H9 (cell line): ENCODE data around the gene RASA3. TPM values are rescaled to one million over a fixed set of nuclear protein-coding genes. Genes with fewer than 3 reads are reported as not detected.

Experiments
- DNase-seq: peaks from one replicate; pipeline ENCODE4 v3.0.0-alpha.2; 2017
- H2AFZ ChIP-seq: one replicate; pipeline ENCODE4 v1.6.1; 2013; ENCODE audit warnings: mild to moderate bottlenecking, low read length, control low read depth, moderate library complexity
- H2AK5ac ChIP-seq: 2 replicates; pipeline ENCODE4 v1.6.1; 2013; ENCODE audit warnings: low read length, control low read depth, mixed read lengths; ENCODE audit not compliant: insufficient read length
- H2BK120ac ChIP-seq: one replicate; pipeline ENCODE4 v1.6.1; 2013; ENCODE audit warnings: low read depth, mild to moderate bottlenecking, low read length, control low read depth, inconsistent platforms; ENCODE audit not compliant: poor library complexity, severe bottlenecking
- H2BK12ac ChIP-seq: 2 replicates; pipeline ENCODE4 v1.6.1; 2013; ENCODE audit warnings: low read length, control low read depth, mixed read lengths, low read depth; ENCODE audit not compliant: insufficient read length
- H2BK15ac ChIP-seq: 2 replicates; pipeline ENCODE4 v1.6.1; 2013; ENCODE audit warnings: low read depth, low read length, control low read depth
- H2BK20ac ChIP-seq: one replicate; pipeline ENCODE4 v1.6.1; 2013; ENCODE audit warnings: low read depth, mild to moderate bottlenecking, low read length, control low read depth, inconsistent platforms; ENCODE audit not compliant: poor library complexity, severe bottlenecking
- H2BK5ac ChIP-seq: 2 replicates; pipeline ENCODE4 v1.6.1; 2013; ENCODE audit warnings: low read length, control low read depth, mixed read lengths; ENCODE audit not compliant: insufficient read length
- H3K14ac ChIP-seq: 2 replicates; pipeline ENCODE4 v1.6.1; 2013; ENCODE audit warnings: low read length, control low read depth; ENCODE audit not compliant: insufficient read depth
- H3K18ac ChIP-seq: 2 replicates; pipeline ENCODE4 v1.6.1; 2013; ENCODE audit warnings: low read depth, mild to moderate bottlenecking, mixed read lengths, low read length, control low read depth; ENCODE audit not compliant: insufficient read length
- H3K23ac ChIP-seq: 2 replicates; pipeline ENCODE4 v1.6.1; 2013; ENCODE audit warnings: low read length, control low read depth, mixed read lengths, low read depth; ENCODE audit not compliant: insufficient read length
- H3K23me2 ChIP-seq: 2 replicates; pipeline ENCODE4 v1.6.1; 2013; ENCODE audit warnings: low read depth, mild to moderate bottlenecking, mixed read lengths, low read length, control low read depth; ENCODE audit not compliant: insufficient read length, poor library complexity, severe bottlenecking
- H3K27ac ChIP-seq: 2 replicates; pipeline ENCODE4 v1.5.1; 2013; ENCODE audit warnings: low read length, control low read depth, mixed read lengths, low read depth; ENCODE audit not compliant: insufficient read length
- H3K27me3 ChIP-seq: 2 replicates; pipeline ENCODE4 v1.6.1; 2013; ENCODE audit warnings: low read length, control low read depth, inconsistent platforms; ENCODE audit not compliant: insufficient read depth
- H3K4ac ChIP-seq: 2 replicates; pipeline ENCODE4 v1.6.1; 2013; ENCODE audit warnings: low read depth, mild to moderate bottlenecking, control low read depth, inconsistent platforms, low read length, moderate library complexity
- H3K4me1 ChIP-seq: 2 replicates; pipeline ENCODE4 v1.6.1; 2013; ENCODE audit warnings: low read length, control low read depth, inconsistent platforms; ENCODE audit not compliant: insufficient read depth
- H3K4me2 ChIP-seq: 2 replicates; pipeline ENCODE4 v1.6.1; 2013; ENCODE audit warnings: low read length, control low read depth, mixed read lengths; ENCODE audit not compliant: insufficient read length, insufficient read depth
- H3K56ac ChIP-seq: 2 replicates; pipeline ENCODE4 v1.6.1; 2013; ENCODE audit warnings: low read depth, mild to moderate bottlenecking, mixed read lengths, low read length, control low read depth; ENCODE audit not compliant: insufficient read length
- H3K79me1 ChIP-seq: 2 replicates; pipeline ENCODE4 v1.6.1; 2013; ENCODE audit warnings: low read depth, mild to moderate bottlenecking, moderate library complexity, low read length, control low read depth, inconsistent platforms; ENCODE audit not compliant: insufficient read depth, poor library complexity, severe bottlenecking
- H3K79me2 ChIP-seq: 2 replicates; pipeline ENCODE4 v1.6.1; 2013; ENCODE audit warnings: low read length, control low read depth, inconsistent platforms; ENCODE audit not compliant: insufficient read depth
- H3K9ac ChIP-seq: 2 replicates; pipeline ENCODE4 v1.6.1; 2013; ENCODE audit warnings: low read length, control low read depth, mixed read lengths; ENCODE audit not compliant: insufficient read length; ENCODE audit errors: extremely low read depth
- H3K9me3 ChIP-seq: one replicate; pipeline ENCODE4 v1.6.1; 2013; ENCODE audit warnings: low read depth, low read length, inconsistent platforms; ENCODE audit not compliant: control insufficient read depth
- H3T11ph ChIP-seq: one replicate; pipeline ENCODE4 v1.6.1; 2013; ENCODE audit warnings: mild to moderate bottlenecking, low read length, control low read depth, inconsistent platforms
- H4K20me1 ChIP-seq: one replicate; pipeline ENCODE4 v1.6.1; 2013; ENCODE audit not compliant: control insufficient read depth, insufficient read length, insufficient read depth
- H4K5ac ChIP-seq: 2 replicates; pipeline ENCODE4 v1.6.1; 2013; ENCODE audit warnings: low read depth, mild to moderate bottlenecking, mixed read lengths, low read length, control low read depth; ENCODE audit not compliant: insufficient read length
- H4K8ac ChIP-seq: replicated peaks from 2 replicates; pipeline ENCODE4 v1.6.1; 2013; ENCODE audit warnings: low read length, control low read depth, mixed read lengths, low read depth; ENCODE audit not compliant: insufficient read length
- H4K91ac ChIP-seq: 2 replicates; pipeline ENCODE4 v1.6.1; 2013; ENCODE audit warnings: low read depth, mild to moderate bottlenecking, moderate library complexity, mixed read lengths, low read length, control low read depth; ENCODE audit not compliant: insufficient read length
- H3K27ac Mint-ChIP-seq, 3 experiments: 2 replicates in 2 of 3; 3 replicates in 1 of 3; pipeline ENCODE4 v1.8.0; 2020 to 2021; ENCODE audit warnings: mixed read lengths in 3 of 3, mild to moderate bottlenecking in 1 of 3, moderate library complexity in 1 of 3
- H3K27me3 Mint-ChIP-seq: 2 replicates; pipeline ENCODE4 v1.8.0; 2021; ENCODE audit warnings: low read depth, mild to moderate bottlenecking, moderate library complexity, mixed read lengths
- H3K36me3 Mint-ChIP-seq, 3 experiments: 2 replicates in 2 of 3; 3 replicates in 1 of 3; pipeline ENCODE4 v1.8.0; 2020 to 2021; ENCODE audit warnings: low read depth in 3 of 3, mixed read lengths in 3 of 3; ENCODE audit not compliant: insufficient read depth in 1 of 3
- H3K4me1 Mint-ChIP-seq, 2 experiments: 2 replicates each; pipeline ENCODE4 v1.8.0; 2020; ENCODE audit warnings: mixed read lengths in 2 of 2
- H3K4me3 Mint-ChIP-seq, 2 experiments: 2 replicates in 1 of 2; 3 replicates in 1 of 2; pipeline ENCODE4 v1.8.0; 2020 to 2021; ENCODE audit warnings: mild to moderate bottlenecking in 2 of 2, mixed read lengths in 2 of 2, moderate library complexity in 1 of 2
- H3K9me3 Mint-ChIP-seq, 2 experiments: 2 replicates in 1 of 2; 3 replicates in 1 of 2; pipeline ENCODE4 v1.8.0; 2020; ENCODE audit warnings: mild to moderate bottlenecking in 2 of 2, mixed read lengths in 2 of 2, moderate library complexity in 1 of 2
- CTCF ChIP-seq: fragments of 200-600 bp; sonication (generic); conservative IDR thresholded peaks from 3 replicates; pipeline ENCODE4 v1.8.0; 2021; ENCODE audit warnings: antibody characterized with exemption, mild to moderate bottlenecking
- WGBS: extraction: QIAGEN DNeasy Blood & Tissue Kit; methylation state at CpG from one replicate; pipeline ENCODE4 v1.1.7; 2013; ENCODE audit warnings: missing lambda C conversion rate, low lambda C conversion rate, mixed read lengths; ENCODE audit not compliant: insufficient read length; ENCODE audit errors: extremely low coverage; 5-methylcytosine and 5-hydroxymethylcytosine counted together
- total RNA-seq: library from RNA; stranded (reverse); gene quantifications from 2 replicates; pipeline ENCODE4 v1.2.1, GENCODE V29; 2021

RASA3 gene
- total RNA-seq, 1 experiment from 2014 or later = 12.3 TPM

- Mint-ChIP-seq H3K27me3 (peaks cover 13% of the 10 kb centered on the region), H3K36me3 (peaks cover 0 to 17% (median 6%) of the 10 kb centered on the region in 3 experiments; a peak in 5 of 7 replicates), H3K9me3 (peaks cover 18 to 20% of the 10 kb centered on the region in 2 experiments), H3K27ac (peak overlapping the region in 1 of 3 experiments; percentile 55; a peak in 1 of 7 replicates), H3K4me3 (no peak overlapping the region; a peak in 1 of 5 replicates), H3K4me1 (peaks cover 0 to 5% of the 10 kb centered on the region in 2 experiments; a peak in 2 of 4 replicates)
- Histone ChIP-seq H3K9me3 (no peaks in the 10 kb centered on the region), H2AFZ (no peak overlapping the region), H3K4me2 (no peak overlapping the region), H3K18ac (no peak overlapping the region), H3K23ac (no peak overlapping the region), H4K8ac (no peak overlapping the region), H2AK5ac (no peak overlapping the region), H4K91ac (no peak overlapping the region), H4K5ac (no peak overlapping the region), H3K14ac (no peak overlapping the region), H2BK15ac (no peak overlapping the region), H3K23me2 (no peaks in the 10 kb centered on the region), H3K9ac (no peak overlapping the region), H4K20me1 (no peaks in the 10 kb centered on the region), H3K4me1 (no peaks in the 10 kb centered on the region), H2BK120ac (no peak overlapping the region), H2BK12ac (no peak overlapping the region), H3K27ac (no peak overlapping the region), H3K56ac (no peak overlapping the region), H2BK5ac (no peak overlapping the region), H2BK20ac (no peak overlapping the region), H3T11ph (no peak overlapping the region), H3K4ac (no peak overlapping the region), H3K79me1 (no peaks in the 10 kb centered on the region), H3K27me3 (no peaks in the 10 kb centered on the region), H3K79me2 (no peaks in the 10 kb centered on the region)
- DNase-seq = peak; percentile 74
- TF ChIP-seq CTCF = peak; percentile 77
- WGBS = no CpG with 5 or more reads among the region's 42 CpGs
Measured at GRCh38 chr13:113951246-113951999, 181.0 kb downstream of the RASA3 start.
